Brain microvascular endothelial cell (primary cell): ENCODE measurements around the gene PEPD.

ENCODE experiments used
- DNase-seq: peaks from one replicate; pipeline ENCODE4 v3.0.0-alpha.2; 2020
- H3K27ac ChIP-seq: fragments of 250-450 bp; sonication (Bioruptor Pico); 2 replicates; pipeline ENCODE4 v1.5.1; 2020; ENCODE audit warnings: mild to moderate bottlenecking, moderate library complexity
- H3K27me3 ChIP-seq: fragments of 250-450 bp; sonication (Bioruptor Pico); replicated peaks from 2 replicates; pipeline ENCODE4 v1.5.1; 2020; ENCODE audit warnings: mild to moderate bottlenecking
- H3K36me3 ChIP-seq: fragments of 250-450 bp; sonication (Bioruptor Pico); replicated peaks from 2 replicates; pipeline ENCODE4 v1.5.1; 2020; ENCODE audit warnings: mild to moderate bottlenecking
- H3K4me3 ChIP-seq: 2 replicates; pipeline ENCODE4 v1.5.1; 2011; ENCODE audit warnings: low read depth, mild to moderate bottlenecking, control low read depth, low read length, moderate library complexity
- CTCF ChIP-seq: IDR thresholded peaks from 2 replicates; pipeline ENCODE4 v1.5.1; 2011; ENCODE audit warnings: low read depth, mild to moderate bottlenecking, moderate library complexity, low read length, control low read depth, inconsistent platforms; ENCODE audit errors: missing control alignments
- in situ Hi-C: cut with HindIII; loops from 2 replicates; pipeline ENCODE4 v1.10.0; 2017; ENCODE audit warnings: low sequenced_read_pairs, low pct_ligation_motif_present

The PEPD gene

GRCh38 chr19:33385956-33386355 is 135.6 kb downstream of the PEPD start:
- H3K27ac ChIP-seq = no peak overlapping the region
- no peak for TF ChIP-seq CTCF
- H3K27me3 ChIP-seq = no peaks in the 10 kb centered on the region
- no peak for DNase-seq
- peaks cover 5% of the 10 kb centered on the region for H3K36me3 ChIP-seq
- no peak overlapping the region for H3K4me3 ChIP-seq
- in situ Hi-C loops = no loop called here

GRCh38 chr19:33384983-33385382 is 136.6 kb downstream of the PEPD start:
- TF ChIP-seq CTCF = no peak
- peaks cover 5% of the 10 kb centered on the region for H3K36me3 ChIP-seq
- no peaks in the 10 kb centered on the region for H3K27me3 ChIP-seq
- H3K4me3 ChIP-seq = no peak overlapping the region
- in situ Hi-C loops = no loop called here
- no peak for DNase-seq
- H3K27ac ChIP-seq = no peak overlapping the region

GRCh38 chr19:33383720-33384292 is 137.8 kb downstream of the PEPD start:
- DNase-seq = no peak
- in situ Hi-C loops = no loop called here
- peaks cover 5% of the 10 kb centered on the region for H3K36me3 ChIP-seq
- no peak overlapping the region for H3K27ac ChIP-seq
- no peak for TF ChIP-seq CTCF
- H3K4me3 ChIP-seq = no peak overlapping the region
- no peaks in the 10 kb centered on the region for H3K27me3 ChIP-seq

GRCh38 chr19:33382982-33383381 is 138.6 kb downstream of the PEPD start:
- in situ Hi-C loops = no loop called here
- TF ChIP-seq CTCF = no peak
- Histone ChIP-seq H3K27ac (no peak overlapping the region), H3K27me3 (no peaks in the 10 kb centered on the region), H3K4me3 (no peak overlapping the region), H3K36me3 (peaks cover 5% of the 10 kb centered on the region)
- DNase-seq = no peak

- no peak for TF ChIP-seq CTCF
- no peak overlapping the region for H3K27ac ChIP-seq
- in situ Hi-C loops = no loop called here
- no peak for DNase-seq
- H3K36me3 ChIP-seq = no peaks in the 10 kb centered on the region
- no peaks in the 10 kb centered on the region for H3K27me3 ChIP-seq
- H3K4me3 ChIP-seq = no peak overlapping the region
Observed at GRCh38 chr19:33382006-33382405, 139.6 kb downstream of the PEPD start.

- H3K27me3 ChIP-seq = no peaks in the 10 kb centered on the region
- DNase-seq = no peak
- no peak overlapping the region for H3K27ac ChIP-seq
- no peaks in the 10 kb centered on the region for H3K36me3 ChIP-seq
- TF ChIP-seq CTCF = no peak
- in situ Hi-C loops = no loop called here
- H3K4me3 ChIP-seq = no peak overlapping the region
Observed at GRCh38 chr19:33381101-33381500, 140.5 kb downstream of the PEPD start.
